Activated naive CD4-positive, alpha-beta T cell treated with anti-CD3 and anti-CD28 coated beads, Interleukin-2, amount 10 ng/mL, durations not matched to agents 7 days and 5 days (primary cell): ENCODE measurements around the gene PLCH1.

ENCODE experiments used
- CTCF ChIA-PET: fragments of 350-600 bp; sonication (Branson Sonifier 250); formaldehyde crosslinking; loops from one replicate; lab custom pipeline; 2021; ENCODE audit warnings: antibody characterized with exemption; lab: Charles Lee
- DNase-seq: peaks from one replicate; pipeline ENCODE4 v3.0.0-alpha.2; 2020
- H3K27ac Mint-ChIP-seq: one replicate; pipeline ENCODE4 v1.8.0; 2021; ENCODE audit warnings: mild to moderate bottlenecking, moderate library complexity, mixed read lengths
- H3K27me3 Mint-ChIP-seq: one replicate; pipeline ENCODE4 v1.8.0; 2021; ENCODE audit warnings: mild to moderate bottlenecking, mixed read lengths
- H3K36me3 Mint-ChIP-seq: one replicate; pipeline ENCODE4 v1.8.0; 2021; ENCODE audit warnings: mixed read lengths
- H3K4me1 Mint-ChIP-seq: one replicate; pipeline ENCODE4 v1.8.0; 2021; ENCODE audit warnings: mixed read lengths
- H3K4me3 Mint-ChIP-seq: one replicate; pipeline ENCODE4 v1.8.0; 2021; ENCODE audit warnings: mild to moderate bottlenecking, moderate library complexity, mixed read lengths
- H3K9me3 Mint-ChIP-seq: one replicate; pipeline ENCODE4 v1.8.0; 2021; ENCODE audit warnings: mixed read lengths

PLCH1 gene

DNA sequence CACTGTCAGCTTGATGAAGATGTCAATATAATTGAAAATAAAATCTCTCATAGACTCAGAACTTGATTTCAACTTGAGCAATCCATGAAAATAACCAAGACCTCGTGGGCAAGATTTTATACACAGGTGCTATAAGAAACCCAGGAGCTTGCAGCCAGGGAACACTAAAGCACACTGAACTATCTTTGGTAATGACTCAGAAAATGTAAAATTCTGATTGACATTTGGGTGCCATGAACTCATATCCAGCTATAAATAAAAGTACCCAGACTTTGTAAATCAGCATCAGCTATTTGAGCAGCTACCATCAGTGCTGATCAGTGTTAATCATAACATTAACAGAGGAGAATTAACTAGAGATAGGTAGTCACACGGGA is 61.5 kb downstream of the PLCH1 start:
- CTCF ChIA-PET = no interaction called here
- no peak for DNase-seq
- Mint-ChIP-seq H3K27ac (no peak overlapping the region), H3K4me3 (no peak overlapping the region), H3K27me3 (no peaks in the 10 kb centered on the region), H3K9me3 (no peaks in the 10 kb centered on the region), H3K36me3 (no peaks in the 10 kb centered on the region), H3K4me1 (no peaks in the 10 kb centered on the region)

DNA sequence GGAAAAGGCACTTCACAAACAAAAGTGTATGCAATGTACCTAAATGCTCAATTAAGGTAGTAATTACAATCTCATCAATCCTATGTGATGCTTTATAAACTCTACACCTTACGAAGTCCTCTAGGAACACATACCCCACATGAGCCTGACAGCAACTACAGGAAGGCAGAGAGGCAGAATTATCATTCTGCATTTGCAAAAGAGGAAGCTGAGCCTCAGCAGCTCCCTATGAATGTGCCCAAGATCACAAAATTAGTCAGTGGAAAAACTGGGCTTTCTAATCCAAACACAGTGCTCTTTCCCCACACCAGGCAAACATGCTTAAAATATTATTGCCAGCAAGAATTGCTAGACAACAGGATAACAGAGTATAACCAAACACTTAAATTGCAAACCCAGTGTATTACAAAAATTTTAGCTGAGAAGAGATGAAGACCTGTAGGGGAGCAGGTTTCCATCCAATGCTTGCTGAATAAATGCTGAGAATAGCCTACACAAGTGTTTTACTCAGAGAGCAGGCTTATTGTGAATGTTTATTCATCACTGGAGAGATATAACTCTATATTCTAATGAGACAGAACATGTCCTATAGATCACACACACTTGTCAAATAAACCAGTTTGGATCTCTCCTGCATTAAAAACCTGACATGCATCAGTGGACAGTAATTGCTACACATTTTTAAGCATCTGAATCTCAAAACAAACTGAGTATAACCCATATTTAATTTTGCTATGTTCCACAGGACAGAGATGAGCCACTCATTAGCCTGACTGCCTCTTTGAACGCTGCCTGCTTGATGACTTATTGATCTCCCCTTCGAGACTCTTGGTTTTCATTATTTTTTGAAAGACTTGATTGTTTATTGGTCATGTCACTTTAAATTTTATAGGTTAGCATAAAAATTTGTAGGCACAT is 62.2 kb downstream of the PLCH1 start:
- H3K4me3 Mint-ChIP-seq = no peak overlapping the region
- CTCF ChIA-PET = interaction anchor here (1.0 kb wide), 1 partner anchor 17 kb away, joined by 3 read pairs; no protein-coding TSS in a partner anchor
- H3K36me3 Mint-ChIP-seq = no peaks in the 10 kb centered on the region
- H3K9me3 Mint-ChIP-seq = no peaks in the 10 kb centered on the region
- DNase-seq = no peak
- no peak overlapping the region for H3K27ac Mint-ChIP-seq
- H3K4me1 Mint-ChIP-seq = no peaks in the 10 kb centered on the region
- H3K27me3 Mint-ChIP-seq = no peaks in the 10 kb centered on the region

DNA sequence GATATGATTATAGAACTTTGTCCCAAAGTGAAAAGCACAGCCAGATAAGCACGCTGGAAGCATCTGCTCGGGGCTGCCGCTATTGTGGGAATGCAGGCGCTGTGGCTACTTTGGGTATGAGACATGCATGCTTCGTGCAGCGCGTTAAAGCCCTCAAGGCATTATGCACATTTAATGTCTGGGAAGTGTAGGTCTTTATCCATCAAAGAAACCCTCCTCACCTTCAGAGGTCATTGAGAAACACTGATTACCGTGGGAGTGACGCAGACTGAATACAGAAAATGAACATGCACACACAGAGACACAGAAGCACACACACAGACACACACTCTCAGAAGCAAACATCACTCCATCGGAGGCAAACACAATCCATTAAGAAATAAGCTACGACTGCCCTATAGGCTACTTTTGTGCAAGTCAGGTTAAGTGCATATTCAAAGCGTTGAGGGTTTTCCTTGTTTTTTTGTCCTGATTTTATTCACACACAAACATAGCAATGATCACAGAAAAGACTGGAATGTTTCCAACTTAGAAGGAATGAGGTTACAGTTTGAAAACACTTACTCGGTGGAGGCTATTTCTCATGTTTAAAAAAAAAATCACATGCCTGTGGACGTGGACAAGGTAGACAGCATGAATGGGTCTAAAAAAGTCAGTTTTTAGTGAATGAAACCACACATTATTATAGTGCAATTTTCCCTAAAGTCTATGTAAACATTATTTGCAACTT is 68.5 kb downstream of the PLCH1 start:
- no peak for DNase-seq
- Mint-ChIP-seq H3K4me1 (no peaks in the 10 kb centered on the region), H3K27me3 (no peaks in the 10 kb centered on the region), H3K27ac (no peak overlapping the region), H3K36me3 (no peaks in the 10 kb centered on the region), H3K9me3 (no peaks in the 10 kb centered on the region), H3K4me3 (no peak overlapping the region)
- CTCF ChIA-PET = no interaction called here

DNA sequence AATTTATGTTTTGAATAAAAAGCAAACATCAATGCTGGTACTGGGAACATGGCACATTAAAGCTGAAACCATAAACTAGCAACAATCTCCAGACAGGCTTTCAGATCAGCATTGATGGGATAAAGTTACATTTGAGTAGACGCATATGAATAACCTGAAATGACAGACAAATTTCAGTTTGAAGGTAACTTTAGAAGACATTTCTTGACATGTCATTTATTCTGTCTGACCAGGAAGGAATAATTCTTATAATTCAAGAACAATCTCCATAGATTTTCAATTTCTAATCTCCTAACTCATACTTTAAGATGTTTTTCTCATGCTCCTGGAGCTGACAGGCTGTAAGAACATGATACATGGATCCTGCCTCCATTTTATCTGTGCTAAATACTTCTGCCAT is 69.8 kb downstream of the PLCH1 start:
- no peaks in the 10 kb centered on the region for H3K9me3 Mint-ChIP-seq
- no peaks in the 10 kb centered on the region for H3K27me3 Mint-ChIP-seq
- H3K4me1 Mint-ChIP-seq = no peaks in the 10 kb centered on the region
- H3K27ac Mint-ChIP-seq = no peak overlapping the region
- CTCF ChIA-PET = no interaction called here
- no peaks in the 10 kb centered on the region for H3K36me3 Mint-ChIP-seq
- H3K4me3 Mint-ChIP-seq = no peak overlapping the region
- no peak for DNase-seq

DNA sequence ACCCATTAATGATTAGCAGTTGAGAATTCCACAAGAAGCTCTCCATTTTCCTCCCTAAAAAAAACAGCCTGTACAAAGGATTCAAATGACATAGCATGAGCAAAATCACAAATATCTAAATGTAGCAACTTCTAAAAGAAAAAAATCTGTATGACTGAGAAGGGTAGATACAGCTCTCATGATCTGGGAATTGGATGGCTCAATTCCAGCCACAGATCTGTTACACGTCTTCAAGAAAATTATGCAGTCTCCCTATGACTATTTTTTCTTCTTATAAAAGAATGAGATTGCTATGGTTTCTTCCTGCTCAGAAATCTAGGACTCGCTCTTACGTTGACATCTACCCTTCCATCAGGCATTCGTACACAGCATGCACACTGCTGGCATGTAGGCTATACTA is 71.5 kb downstream of the PLCH1 start:
- Mint-ChIP-seq H3K27ac (no peak overlapping the region), H3K9me3 (no peaks in the 10 kb centered on the region), H3K4me1 (no peaks in the 10 kb centered on the region), H3K4me3 (no peak overlapping the region), H3K36me3 (no peaks in the 10 kb centered on the region), H3K27me3 (peaks cover 4% of the 10 kb centered on the region)
- CTCF ChIA-PET = interaction anchor here (1.2 kb wide), 1 partner anchor 9 kb away, joined by 3 read pairs; no protein-coding TSS in a partner anchor
- DNase-seq = no peak

DNA sequence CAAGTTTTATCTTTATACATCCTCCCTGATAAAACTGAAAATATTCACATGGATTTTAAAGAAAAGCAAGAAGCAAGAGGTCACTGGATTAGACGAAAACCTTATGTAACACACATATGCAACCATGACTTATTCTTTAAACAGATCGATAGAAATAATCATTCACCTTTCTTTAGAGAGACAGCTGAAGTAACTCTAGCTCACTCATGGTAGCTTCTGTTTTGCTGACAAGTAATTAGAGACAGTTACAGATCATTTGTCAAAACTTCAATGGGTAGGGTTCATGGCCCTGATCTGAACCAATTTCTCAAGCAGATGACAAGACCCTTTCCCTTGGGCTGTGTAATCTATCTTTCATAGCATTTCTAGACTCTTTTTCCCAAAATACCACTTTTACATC is 74.5 kb downstream of the PLCH1 start:
- no peak overlapping the region for H3K4me3 Mint-ChIP-seq
- H3K27ac Mint-ChIP-seq = no peak overlapping the region
- H3K27me3 Mint-ChIP-seq = peaks cover 4% of the 10 kb centered on the region
- no peaks in the 10 kb centered on the region for H3K36me3 Mint-ChIP-seq
- H3K9me3 Mint-ChIP-seq = no peaks in the 10 kb centered on the region
- H3K4me1 Mint-ChIP-seq = no peaks in the 10 kb centered on the region
- no peak for DNase-seq
- CTCF ChIA-PET = no interaction called here

DNA sequence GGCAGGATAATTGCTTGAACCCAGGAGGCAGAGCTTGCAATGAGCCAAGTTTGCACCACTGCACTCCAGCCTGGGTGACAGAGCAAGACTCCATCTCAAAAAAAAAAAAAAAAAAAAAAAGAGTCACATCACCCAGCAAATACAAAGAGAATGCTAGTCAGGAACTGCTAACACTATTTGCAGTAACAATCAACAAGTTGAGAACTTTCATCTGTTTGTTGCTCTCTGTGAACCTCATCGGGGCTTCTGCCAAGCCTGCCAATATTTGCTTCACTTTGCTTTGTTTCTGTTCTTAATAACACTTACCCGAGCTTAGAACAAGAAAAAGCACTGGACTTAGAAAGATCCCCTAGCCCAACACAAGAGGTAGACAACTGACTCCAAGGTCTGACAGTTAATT is 76.9 kb downstream of the PLCH1 start:
- Mint-ChIP-seq H3K27me3 (peaks cover 4% of the 10 kb centered on the region), H3K9me3 (no peaks in the 10 kb centered on the region), H3K4me1 (no peaks in the 10 kb centered on the region), H3K27ac (no peak overlapping the region), H3K36me3 (no peaks in the 10 kb centered on the region), H3K4me3 (no peak overlapping the region)
- DNase-seq = no peak
- CTCF ChIA-PET = no interaction called here

DNA sequence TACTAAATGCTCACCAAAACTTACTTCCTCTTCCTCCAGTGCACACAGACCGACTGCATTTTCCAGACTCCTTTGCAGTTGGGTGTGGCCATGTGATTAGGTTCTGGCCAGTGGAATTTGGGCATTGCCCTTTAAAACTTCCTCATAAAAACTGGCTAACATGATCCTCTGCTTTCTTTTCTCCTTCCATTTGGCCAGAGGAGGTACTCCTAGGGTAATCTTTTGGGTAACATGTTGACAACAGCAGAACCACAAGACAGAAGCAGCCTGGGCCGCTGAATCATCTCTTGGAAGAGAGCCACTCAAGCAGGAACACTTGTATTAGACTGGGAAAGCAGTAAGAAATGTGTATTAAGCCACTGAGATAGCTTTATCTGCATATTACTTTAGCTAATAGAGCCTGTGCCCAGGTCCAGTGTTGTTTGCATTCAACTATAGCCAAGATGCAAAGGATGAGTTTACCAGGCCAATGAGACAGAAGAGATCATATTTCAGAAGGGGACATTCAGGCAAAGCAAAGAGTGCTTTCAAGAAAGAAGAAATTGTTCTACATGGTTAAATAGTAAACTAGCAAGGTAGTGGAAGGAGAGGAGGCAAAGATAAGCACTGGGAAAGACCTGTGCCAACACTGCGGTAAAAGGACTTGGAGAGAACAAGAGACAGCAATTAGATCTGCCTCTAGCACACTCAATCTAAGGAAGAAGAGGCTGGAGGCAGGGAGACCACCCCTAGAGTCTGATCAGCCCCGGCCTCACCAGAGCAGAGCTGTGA is 79.8 kb downstream of the PLCH1 start:
- CTCF ChIA-PET = interaction anchor here (1.4 to 1.5 kb wide), 2 partner anchors 8 to 17 kb away, joined by 3 read pairs; no protein-coding TSS in a partner anchor
- no peaks in the 10 kb centered on the region for H3K4me1 Mint-ChIP-seq
- no peaks in the 10 kb centered on the region for H3K9me3 Mint-ChIP-seq
- no peak overlapping the region for H3K4me3 Mint-ChIP-seq
- no peak for DNase-seq
- H3K27ac Mint-ChIP-seq = no peak overlapping the region
- peaks cover 4% of the 10 kb centered on the region for H3K27me3 Mint-ChIP-seq
- H3K36me3 Mint-ChIP-seq = no peaks in the 10 kb centered on the region

DNA sequence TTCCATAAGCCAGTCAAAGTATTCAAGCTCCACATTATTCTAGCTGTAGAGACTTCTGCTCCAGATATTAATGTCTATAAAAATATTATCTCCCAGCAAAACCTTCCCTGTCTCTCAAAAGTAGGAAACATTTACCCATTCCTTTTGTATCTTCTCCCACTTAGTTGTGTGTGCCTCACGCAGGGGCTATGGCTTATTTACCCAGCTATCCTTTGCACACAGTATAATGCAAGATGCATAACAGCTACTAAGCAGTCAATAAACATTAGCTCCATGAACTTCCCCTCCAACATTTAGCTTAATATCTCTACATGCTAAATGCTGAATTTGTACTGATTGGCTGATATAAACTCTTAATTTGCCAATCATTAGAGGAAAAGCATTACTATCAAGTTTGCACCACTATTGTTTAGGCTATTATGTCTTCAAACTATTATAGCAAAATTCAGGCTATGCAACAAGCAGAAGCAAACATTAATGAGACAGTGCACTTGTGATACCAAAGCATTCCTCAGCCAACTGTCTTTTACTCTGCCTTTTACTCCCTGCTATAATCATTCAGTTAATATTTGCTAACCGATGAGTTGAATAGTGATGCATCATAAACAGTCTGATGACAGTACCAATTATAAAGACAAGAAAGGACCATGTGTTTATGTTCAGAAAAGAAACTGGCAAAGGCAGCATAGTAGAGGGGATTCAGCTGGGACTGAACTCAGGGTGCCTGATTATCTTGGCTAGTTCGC is 81.2 kb downstream of the PLCH1 start:
- H3K27ac Mint-ChIP-seq = no peak overlapping the region
- H3K9me3 Mint-ChIP-seq = no peaks in the 10 kb centered on the region
- H3K36me3 Mint-ChIP-seq = no peaks in the 10 kb centered on the region
- no peak for DNase-seq
- no peaks in the 10 kb centered on the region for H3K4me1 Mint-ChIP-seq
- H3K4me3 Mint-ChIP-seq = no peak overlapping the region
- CTCF ChIA-PET = interaction anchor here (1.5 kb wide), 1 partner anchor 10 kb away, joined by 3 read pairs; no protein-coding TSS in a partner anchor
- peaks cover 2% of the 10 kb centered on the region for H3K27me3 Mint-ChIP-seq

DNA sequence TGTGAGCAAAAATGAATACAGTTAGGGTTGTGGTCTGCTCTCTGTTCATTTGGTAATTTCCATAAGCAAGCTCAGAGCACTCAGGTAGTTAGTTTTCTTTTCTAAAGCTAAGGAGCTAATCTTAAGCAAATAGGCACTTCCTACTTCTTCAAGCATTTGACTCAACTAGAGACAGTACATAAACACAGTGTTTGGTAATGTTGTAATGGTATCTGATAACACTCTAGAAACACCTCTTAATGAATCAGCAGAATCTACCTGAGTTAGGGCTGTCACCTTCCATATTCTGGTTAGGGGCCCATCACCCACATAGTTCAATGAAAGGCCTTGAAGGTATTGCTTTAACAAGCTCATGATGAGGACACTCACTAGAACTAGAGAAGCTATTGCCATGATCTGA is 83.1 kb downstream of the PLCH1 start:
- no peaks in the 10 kb centered on the region for H3K27me3 Mint-ChIP-seq

DNA sequence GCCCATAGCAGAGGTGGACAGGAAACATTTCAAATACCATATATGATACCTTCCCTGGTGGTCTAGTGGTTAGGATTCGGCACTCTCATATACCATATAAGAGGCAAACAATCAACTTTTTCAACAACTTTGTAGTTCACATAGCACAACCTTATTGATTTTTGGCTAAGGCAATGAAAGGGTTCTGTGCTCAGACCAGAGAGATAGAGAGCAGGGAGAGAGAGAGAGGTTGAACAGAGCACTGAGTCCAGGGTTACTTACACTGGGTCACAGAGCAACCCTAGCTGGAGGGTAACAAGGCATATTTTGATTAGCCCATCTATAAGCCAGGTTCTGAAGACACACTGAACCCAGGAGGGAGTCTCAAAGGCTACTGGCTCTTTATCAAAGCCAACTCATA is 83.8 kb downstream of the PLCH1 start:
- CTCF ChIA-PET = interaction anchor here (1.3 kb wide), 1 partner anchor 10 kb away, joined by 3 read pairs; no protein-coding TSS in a partner anchor
- Mint-ChIP-seq H3K4me3 (no peak overlapping the region), H3K36me3 (no peaks in the 10 kb centered on the region)

More for the DNA sequence above, 83.1 kb downstream of the PLCH1 start:
- no peak for DNase-seq
- Mint-ChIP-seq H3K9me3 (no peaks in the 10 kb centered on the region), H3K36me3 (no peaks in the 10 kb centered on the region), H3K4me1 (no peaks in the 10 kb centered on the region), H3K27ac (no peak overlapping the region), H3K4me3 (no peak overlapping the region)
- CTCF ChIA-PET = interaction anchor here (1.1 to 1.3 kb wide), 2 partner anchors 10 to 40 kb away, joined by 3 to 5 read pairs; no protein-coding TSS in a partner anchor

DNA sequence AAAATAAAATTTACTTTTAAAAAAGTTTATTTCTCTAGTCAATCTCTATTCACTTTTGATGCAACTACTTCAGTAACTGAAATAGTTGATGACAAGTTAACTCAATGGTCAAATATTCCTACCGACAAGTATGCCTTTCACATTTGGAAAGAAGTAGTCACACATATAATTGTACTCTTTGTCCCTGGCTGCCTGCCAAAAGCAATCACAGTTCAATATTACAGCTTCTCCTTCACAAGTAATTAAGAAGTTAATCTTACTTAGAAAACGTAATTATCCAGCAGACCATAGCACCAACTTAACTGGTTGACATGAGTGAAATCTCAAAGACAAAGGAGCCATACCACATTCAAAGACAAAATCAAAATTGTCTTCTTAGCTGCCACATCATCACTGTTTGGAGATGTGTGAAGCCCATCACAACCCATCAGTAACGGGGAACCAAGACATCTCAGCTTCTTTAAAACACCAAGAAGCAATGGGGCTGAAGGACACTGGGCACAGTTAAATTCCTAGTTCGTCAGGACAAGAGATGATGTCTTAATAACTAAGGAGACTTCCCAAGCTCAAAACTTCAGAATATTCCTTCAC is 86.1 kb downstream of the PLCH1 start:
- H3K4me3 Mint-ChIP-seq = no peak overlapping the region
- CTCF ChIA-PET = no interaction called here
- H3K36me3 Mint-ChIP-seq = no peaks in the 10 kb centered on the region
- H3K4me1 Mint-ChIP-seq = no peaks in the 10 kb centered on the region
- H3K9me3 Mint-ChIP-seq = no peaks in the 10 kb centered on the region
- H3K27ac Mint-ChIP-seq = no peak overlapping the region
- H3K27me3 Mint-ChIP-seq = no peaks in the 10 kb centered on the region
- DNase-seq = no peak

More for the DNA sequence above, 83.8 kb downstream of the PLCH1 start:
- no peaks in the 10 kb centered on the region for H3K4me1 Mint-ChIP-seq
- H3K27me3 Mint-ChIP-seq = no peaks in the 10 kb centered on the region
- no peaks in the 10 kb centered on the region for H3K9me3 Mint-ChIP-seq
- no peak for DNase-seq
- no peak overlapping the region for H3K27ac Mint-ChIP-seq

DNA sequence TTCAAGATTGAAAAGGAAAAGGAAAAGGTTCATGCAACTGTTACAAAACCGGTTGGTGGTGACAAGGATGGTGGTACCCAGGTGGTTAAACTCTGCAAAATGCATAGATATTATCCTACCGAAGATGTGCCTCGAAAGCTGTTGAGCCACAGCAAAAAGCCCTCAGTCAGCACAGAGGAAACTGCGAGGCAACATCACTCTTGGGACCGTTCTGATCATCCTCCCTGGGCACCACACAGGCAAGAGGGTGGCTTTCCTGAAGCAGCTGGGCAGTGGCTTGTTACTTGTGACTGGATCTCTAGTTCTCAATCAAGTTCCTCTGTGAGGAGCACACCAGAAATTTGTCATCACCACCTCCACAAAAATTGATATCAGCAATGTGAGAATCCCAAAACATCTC is 86.9 kb downstream of the PLCH1 start:
- Mint-ChIP-seq H3K36me3 (no peaks in the 10 kb centered on the region), H3K27ac (no peak overlapping the region), H3K9me3 (no peaks in the 10 kb centered on the region), H3K4me3 (no peak overlapping the region), H3K27me3 (no peaks in the 10 kb centered on the region), H3K4me1 (no peaks in the 10 kb centered on the region)
- DNase-seq = no peak
- CTCF ChIA-PET = interaction anchor here (1.2 kb wide), 1 partner anchor 44 kb away, joined by 6 read pairs; no protein-coding TSS in a partner anchor
